HG03460 (cell line): ENCODE results near the gene GPHA2.

Source experiments
- ATAC-seq: cut with Tn5 transposase; IDR thresholded peaks from one replicate; pipeline ENCODE4 v1.9.1; 2021; ENCODE audit not compliant: unreplicated experiment

The GPHA2 gene

DNA sequence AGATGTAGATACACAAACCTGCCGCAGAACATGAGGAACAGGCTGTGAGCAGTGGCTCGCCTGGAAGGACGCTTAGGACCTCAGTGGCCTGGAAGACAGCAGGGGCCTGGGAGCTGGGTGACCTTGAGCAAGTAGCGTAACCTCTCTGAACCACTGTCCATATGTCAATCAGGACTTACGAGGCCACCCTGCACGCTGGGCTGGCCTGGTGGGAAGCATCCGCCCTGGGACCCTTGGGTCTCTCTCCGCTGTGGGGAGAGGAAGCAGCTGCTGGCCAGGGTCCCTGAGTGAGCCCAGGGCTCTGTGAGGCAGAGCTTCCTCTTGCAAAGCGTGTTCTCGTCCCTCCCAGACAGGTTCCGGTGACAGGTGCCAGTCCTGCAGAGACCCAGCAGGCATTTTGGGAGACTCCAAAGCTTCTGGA lies 43.3 kb downstream of the GPHA2 start:
- ATAC-seq = no peak

DNA sequence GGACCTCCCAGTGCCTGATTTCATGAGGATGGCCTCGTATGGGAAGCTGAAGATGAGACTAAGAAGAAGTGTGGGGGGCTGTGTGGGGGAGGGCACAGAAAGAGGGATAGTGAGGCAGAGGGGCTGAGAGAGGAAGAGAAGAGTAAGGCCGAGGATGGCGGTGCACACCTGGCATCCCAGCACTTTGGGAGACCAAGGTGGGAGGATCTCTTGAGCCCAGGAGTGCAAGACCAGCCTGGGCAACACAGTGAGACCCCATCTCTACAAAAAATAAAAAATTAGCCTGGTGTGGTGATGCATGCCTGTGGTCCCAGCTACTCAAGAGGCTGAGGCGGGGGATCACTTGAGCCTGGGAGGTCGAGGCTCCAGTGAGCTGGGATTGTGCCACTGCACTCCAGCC lies 43.8 kb downstream of the GPHA2 start:
- no peak for ATAC-seq

DNA sequence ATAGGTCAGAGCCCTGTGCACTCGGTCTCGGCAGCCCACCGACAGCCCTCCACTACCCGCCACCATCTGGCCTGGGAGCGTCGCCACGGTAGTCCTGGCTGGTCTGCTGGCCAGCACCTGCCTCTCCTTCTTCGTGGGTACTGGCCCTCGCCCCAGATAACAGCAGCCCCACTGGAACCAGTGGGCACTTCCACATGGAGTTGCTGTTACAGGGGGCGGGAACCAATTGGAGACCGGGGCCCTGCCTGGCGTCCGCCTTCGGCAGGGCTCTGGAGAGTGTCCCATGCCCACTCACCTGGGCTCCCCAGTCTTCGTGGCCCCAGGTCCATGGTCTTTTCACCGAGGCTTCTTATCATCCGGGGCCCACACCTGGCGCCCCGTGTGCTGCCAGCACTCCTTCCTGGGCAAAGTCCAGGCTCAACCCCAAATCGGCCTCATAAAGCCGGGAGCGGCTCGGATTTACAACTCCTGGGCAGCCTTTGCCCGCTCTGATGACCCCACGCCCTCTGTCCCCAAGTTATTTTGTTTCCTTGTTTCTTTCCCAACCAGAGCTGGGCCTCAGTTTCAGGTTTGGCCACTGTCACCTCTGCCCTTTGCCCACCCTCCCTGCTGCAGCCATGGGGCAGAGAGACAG lies 44.4 kb downstream of the GPHA2 start:
- ATAC-seq = no peak

DNA sequence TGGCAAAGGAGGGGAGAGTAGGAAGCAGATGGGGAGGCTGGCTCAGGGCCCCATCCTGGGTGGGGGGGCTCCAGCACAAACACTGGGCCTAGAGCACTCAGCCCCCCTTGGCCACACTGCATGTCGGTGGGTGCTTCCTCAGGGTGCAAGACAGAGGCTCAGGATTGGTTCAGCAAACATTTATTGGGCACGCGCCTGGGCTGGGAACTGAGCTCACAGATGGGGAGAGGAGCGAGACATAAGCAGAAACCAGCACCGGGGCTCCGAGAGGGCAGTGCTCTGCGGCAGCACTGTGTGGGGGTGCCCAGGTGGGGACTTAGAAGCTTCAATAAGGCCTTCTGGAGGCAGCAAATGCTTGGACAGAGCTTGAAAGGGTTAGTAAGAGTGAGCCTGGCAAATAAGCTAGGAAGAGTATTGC lies 45.2 kb downstream of the GPHA2 start:
- ATAC-seq = no peak

DNA sequence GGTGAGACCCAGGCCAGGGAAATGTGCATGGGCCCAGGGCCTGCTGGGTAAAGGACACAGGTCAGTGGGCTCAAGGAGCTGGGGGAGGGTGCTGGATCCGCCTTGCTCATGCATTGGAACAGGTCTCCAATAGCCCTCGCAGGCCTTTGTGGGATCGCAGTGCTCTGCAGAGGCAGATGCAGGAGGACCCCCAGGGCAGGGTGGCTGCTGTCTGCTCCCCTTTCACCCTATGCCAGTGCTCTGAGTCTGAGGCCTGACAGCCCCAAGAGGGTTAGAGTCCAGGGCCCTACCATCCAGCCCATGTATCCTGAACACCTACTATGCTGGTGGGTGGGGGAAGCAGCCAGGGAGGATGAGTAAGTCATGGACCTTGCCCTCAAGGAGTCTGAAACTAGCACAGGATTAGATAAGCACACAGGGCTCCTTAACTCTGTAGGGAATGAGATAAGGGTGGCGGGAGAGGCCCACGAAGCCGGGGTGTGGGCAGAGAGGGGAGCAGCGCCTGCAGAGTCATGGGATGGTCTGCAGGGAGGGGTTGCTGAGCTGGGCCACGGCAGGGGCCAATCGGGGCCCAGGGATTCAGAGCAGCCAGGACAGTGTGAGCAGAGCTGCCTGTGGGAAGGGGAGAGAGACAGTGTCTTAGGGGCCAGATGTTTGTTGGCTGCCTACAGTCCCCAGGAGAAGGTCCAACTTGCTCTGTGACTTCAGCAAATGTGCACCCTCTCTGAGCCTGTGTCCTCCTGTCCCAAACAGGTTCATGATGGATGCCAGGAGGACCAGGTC lies 46.8 kb downstream of the GPHA2 start:
- ATAC-seq = no peak

DNA sequence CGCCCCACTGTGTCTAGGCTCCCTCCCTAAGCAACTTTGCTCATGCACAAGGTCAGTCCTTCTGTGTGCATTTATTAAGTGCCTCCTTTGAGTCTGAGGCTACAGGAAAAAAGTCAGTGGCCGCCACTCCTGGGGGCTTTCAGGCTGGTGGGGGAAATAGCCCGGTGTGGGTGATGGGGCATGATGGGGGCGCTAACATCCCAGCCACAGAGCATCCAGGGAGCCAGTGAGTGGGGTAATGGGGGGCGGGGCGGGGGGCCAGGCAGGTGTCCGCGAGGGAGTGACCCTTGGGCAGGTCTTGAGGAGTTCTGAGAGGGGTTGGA lies 47.3 kb downstream of the GPHA2 start:
- no peak for ATAC-seq

DNA sequence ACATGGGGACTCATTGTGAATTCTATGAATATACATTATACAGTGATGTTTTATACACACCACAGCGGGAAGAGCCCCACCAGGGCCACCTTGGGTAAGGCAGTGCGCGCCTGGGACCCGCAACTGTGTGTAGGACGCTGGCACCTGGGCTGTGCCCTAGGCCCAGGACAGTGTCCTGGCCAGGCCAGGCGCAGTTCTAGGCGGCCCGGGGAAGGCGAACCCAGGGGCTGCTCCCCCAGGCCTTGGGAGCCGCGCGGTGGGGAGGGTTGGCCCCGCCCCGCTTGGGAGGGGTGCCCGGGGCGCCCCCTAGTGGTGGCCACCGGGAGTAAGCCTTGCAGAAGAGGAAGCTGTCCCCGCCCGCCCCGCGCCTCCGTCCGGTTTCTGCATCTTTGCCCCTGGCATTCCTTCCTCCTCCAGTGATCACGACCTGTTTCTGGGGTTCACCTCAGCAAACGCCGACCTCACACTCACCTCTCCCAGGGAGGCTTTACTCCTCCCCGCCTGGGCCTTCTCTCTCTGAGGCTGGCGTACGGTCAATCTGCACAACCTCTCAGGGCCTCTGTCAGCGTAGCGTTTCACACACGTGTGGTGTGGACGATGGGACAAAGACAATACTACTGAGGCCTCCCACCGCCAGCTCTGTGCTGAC lies 47.8 kb downstream of the GPHA2 start:
- ATAC-seq = peak; percentile 49

DNA sequence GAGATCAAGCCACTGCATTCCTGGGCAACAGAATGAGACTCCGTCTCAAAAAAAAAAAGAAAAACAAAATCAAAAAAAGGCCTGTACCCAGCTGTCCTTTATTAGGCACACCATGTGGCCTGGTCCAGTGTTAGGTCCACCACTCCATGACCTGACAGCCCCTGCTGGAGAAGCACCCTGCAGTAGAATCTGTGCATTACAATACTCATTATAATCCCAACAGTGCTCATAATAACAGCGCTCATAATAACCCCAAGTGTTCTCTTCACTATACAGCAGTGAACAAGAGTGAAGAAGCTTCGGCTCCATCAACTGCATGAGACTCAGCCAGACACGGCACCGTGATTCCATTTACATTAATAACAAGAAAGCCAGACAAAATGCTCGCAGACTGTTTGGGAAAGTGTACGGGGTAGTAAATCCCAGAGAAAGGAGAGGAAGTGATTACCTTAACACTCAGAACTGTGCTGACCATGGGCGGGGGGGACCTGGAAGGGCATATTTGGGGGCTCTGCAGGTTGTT lies 48.4 kb downstream of the GPHA2 start:
- ATAC-seq = no peak

DNA sequence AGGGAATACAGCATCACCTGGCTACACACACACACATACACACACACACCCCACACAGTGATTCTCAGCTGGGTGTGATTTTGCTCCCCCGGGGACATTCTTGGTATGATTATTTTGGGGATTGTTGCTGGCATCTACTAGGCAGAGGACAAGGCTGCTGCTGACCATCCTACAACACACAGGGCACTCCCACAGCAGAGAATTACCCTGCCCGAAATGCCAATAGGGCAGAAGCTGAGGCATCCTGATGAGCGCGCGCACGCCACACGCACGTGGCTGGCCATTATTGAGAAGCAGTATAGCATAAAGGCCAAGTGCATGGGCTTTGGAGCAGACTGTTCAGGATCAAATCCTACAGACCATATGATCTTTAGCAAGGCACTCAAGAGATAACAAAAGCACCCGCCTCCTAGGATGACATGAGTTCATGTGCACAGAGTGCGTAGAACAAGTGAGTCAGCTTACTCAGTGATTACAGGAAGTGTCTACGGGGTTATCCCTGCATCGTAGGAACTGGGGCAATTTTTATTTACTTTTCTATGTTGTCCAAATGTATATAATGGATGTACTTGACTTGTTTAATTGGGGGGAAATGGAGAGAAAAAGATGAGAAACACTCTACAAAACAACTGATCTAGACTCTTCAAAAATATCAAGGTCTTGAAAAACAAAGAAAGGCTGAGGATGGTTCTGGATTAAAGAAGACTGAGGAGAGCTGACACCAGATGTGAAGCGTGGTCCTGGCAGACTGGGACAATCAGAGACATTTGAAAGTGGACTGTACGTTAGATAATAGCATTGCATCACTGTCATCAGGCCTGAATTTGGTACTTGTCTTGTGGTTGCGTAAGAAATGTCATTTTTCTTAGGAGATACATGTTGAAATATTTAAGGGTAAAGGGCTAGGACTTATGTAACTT lies 50.1 kb downstream of the GPHA2 start:
- no peak for ATAC-seq
